Ectodermal cell (in vitro differentiated cells): ENCODE measurements around the gene KRTAP10-5. TPM values are rescaled to one million over a fixed set of nuclear protein-coding genes. Genes with fewer than 3 reads are reported as not detected.
"Not testable (repeated sequence)": the region's sequence is repeated elsewhere in the genome, so short reads cannot be mapped to it uniquely, and the experiment has no call there.

Experiments used
- H3K27ac ChIP-seq: 2 replicates; pipeline ENCODE4 v1.7.0; 2013; ENCODE audit warnings: mild to moderate bottlenecking, low read depth, low read length; ENCODE audit not compliant: insufficient read depth, poor library complexity, severe bottlenecking
- H3K27me3 ChIP-seq: 2 replicates; pipeline ENCODE4 v1.7.0; 2013; ENCODE audit warnings: mild to moderate bottlenecking, low read length; ENCODE audit not compliant: insufficient read depth, control insufficient read depth, poor library complexity, severe bottlenecking
- H3K36me3 ChIP-seq: one replicate; pipeline ENCODE4 v1.7.0; 2013; ENCODE audit warnings: low read length; ENCODE audit not compliant: control insufficient read depth, insufficient read depth
- H3K4me1 ChIP-seq: one replicate; pipeline ENCODE4 v1.7.0; 2013; ENCODE audit warnings: low read length; ENCODE audit not compliant: control insufficient read depth, insufficient read depth
- H3K4me3 ChIP-seq: 2 replicates; pipeline ENCODE4 v1.7.0; 2013; ENCODE audit warnings: low read depth, low read length, control low read depth; ENCODE audit not compliant: insufficient read depth
- H3K9me3 ChIP-seq: 2 replicates; pipeline ENCODE4 v1.7.0; 2013; ENCODE audit warnings: mild to moderate bottlenecking, low read length, moderate library complexity; ENCODE audit not compliant: control insufficient read depth
- WGBS, 2 experiments: methylation state at CpG; one replicate each; pipeline ENCODE4 v1.1.7; 2013; ENCODE audit warnings: missing lambda C conversion rate in 2 of 2; 5-methylcytosine and 5-hydroxymethylcytosine counted together
- polyA plus RNA-seq, 4 experiments: library from polyadenylated mRNA; stranded (reverse); fragments of 50-300 nt; gene quantifications; one replicate each; pipeline ENCODE4 v1.2.3, GENCODE V29; 2013

Gene KRTAP10-5, protein sequence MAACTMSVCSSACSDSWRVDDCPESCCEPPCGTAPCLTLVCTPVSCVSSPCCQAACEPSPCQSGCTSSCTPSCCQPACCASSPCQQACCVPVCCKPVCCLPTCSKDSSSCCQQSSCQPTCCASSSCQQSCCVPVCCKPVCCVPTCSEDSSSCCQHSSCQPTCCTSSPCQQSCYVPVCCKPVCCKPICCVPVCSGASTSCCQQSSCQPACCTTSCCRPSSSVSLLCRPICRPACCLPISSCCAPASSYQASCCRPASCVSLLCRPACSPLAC
- not detected for polyA plus RNA-seq (2013, experiment 1 of 4)
- polyA plus RNA-seq (2013, experiment 2 of 4), result not detected
- polyA plus RNA-seq (2013, experiment 3 of 4), result not detected
- polyA plus RNA-seq (2013, experiment 4 of 4), result not detected

DNA sequence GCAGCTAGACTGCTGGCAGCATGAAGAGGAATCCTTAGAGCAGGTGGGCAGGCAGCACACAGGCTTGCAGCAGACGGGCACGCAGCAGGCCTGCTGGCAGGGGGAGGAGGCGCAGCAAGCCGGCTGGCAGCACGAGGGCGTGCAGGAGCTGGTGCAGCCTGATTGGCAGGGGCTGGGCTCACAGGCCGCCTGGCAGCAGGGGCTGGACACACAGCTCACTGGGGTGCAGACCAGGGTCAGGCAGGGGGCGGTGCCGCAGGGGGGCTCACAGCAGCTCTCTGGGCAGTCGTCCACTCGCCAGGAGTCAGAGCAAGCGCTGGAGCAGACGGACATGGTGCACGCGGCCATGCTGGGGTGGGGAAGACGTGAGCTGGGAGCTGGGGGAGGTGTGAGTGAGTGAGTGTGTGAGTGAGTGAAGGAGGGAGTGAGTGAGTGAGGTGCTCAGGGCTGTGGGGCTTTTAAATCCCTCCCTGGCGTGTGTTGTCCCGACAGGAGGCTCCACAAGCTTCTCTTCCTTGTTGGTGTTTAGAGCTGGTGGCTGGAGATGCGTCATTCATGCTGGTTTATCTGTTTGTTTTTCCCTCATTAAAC is at the start of gene KRTAP10-5:
Gene KRTAP10-5 (minus strand): TSS at position 374 of the 591 bp plus-strand sequence. CDS start 26 bp downstream, at position 348.
- not testable (repeated sequence) for H3K36me3 ChIP-seq, H3K4me1 ChIP-seq, H3K9me3 ChIP-seq, H3K27ac ChIP-seq, H3K27me3 ChIP-seq, H3K4me3 ChIP-seq
- WGBS, 2 experiments, result 81 to 83% methylated on average over 19 of the region's 19 CpGs

DNA sequence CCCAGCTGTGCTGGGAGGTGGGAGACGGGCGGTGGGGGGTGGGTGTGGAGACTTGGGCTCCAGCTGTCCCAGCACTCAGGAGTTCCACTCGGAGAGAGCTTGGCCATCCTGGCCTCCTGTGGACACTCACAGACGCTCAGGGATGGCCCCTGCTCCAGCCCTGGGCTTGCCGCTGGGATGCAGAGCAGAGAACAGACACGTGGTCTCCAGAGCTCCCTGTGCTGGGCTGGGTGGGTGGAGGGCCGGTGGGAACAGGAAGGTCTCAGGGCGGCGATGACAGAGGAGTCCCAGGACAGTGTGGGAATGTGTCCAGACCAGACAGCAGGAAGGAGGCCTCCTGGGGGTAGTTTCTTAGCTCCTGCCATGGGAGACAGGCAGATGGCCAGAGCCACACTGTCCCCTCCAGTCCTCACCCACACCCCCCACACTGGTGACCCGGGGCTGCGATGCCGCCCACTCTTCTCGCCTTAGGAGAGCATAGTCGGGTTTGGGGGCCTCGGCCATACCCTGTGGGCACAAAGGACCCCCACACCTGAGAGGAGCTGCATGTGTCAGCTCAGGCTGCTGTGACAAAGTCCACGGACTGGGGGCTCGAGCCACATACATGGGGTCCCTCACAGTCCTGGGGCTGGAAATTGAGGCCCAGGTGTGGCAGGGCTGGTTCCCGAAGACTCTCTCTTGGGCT is 48.4 kb upstream of the KRTAP10-5 start:
- no peaks in the 10 kb centered on the region for H3K9me3 ChIP-seq
- peaks cover 8% of the 10 kb centered on the region for H3K4me1 ChIP-seq
- H3K27me3 ChIP-seq, result no peaks in the 10 kb centered on the region
- no peak overlapping the region for H3K27ac ChIP-seq
- 93 to 94% methylated on average over 18 of the region's 18 CpGs for WGBS, 2 experiments
- H3K4me3 ChIP-seq, result no peak overlapping the region
- H3K36me3 ChIP-seq, result no peaks in the 10 kb centered on the region

DNA sequence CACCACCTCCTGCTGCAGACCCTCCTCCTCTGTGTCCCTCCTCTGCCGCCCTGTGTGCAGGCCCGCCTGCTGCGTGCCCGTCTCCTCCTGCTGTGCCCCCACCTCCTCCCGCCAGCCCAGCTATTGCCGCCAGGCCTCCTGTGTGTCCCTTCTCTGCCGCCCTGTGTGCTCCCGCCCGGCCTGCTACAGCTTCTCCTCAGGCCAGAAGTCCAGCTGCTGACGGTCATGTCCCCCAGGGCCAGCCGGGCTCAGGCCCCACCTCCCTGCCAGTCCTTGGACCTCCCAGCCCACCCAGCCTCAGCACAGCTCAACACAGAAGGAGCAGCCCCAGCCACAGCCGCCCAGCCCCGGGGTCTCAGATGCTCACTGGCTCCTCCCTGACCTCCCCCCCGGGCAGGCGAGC is 47.4 kb upstream of the KRTAP10-5 start:
- H3K27ac ChIP-seq, H3K9me3 ChIP-seq, H3K36me3 ChIP-seq, H3K27me3 ChIP-seq, H3K4me1 ChIP-seq, H3K4me3 ChIP-seq: not testable (repeated sequence)
- 73 to 77% methylated on average over 15 of the region's 15 CpGs for WGBS, 2 experiments

DNA sequence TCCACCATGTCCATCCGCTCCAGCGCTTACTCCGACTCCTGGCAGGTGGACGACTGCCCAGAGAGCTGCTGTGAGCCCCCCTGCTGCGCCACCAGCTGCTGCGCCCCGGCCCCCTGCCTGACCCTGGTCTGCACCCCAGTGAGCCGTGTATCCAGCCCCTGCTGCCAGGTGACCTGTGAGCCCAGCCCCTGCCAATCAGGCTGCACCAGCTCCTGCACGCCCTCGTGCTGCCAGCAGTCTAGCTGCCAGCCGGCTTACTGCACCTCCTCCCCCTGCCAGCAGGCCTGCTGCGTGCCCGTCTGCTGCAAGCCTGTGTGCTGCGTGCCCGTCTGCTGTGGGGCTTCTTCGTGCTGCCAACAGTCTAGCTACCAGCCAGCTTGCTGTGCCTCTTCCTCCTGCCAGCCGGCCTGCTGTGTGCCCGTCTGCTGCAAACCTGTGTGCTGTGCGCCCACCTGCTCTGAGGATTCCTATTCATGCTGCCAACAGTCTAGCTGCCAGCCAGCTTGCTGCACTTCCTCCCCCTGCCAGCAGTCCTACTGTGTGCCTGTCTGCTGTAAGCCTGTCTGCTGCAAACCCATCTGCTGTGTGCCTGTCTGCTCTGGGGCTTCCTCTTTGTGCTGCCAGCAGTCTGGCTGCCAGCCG is 46.9 kb upstream of the KRTAP10-5 start:
- H3K36me3 ChIP-seq, H3K4me1 ChIP-seq, H3K27me3 ChIP-seq, H3K27ac ChIP-seq, H3K9me3 ChIP-seq, H3K4me3 ChIP-seq: not testable (repeated sequence)
- WGBS, 2 experiments, result 90% methylated on average over 20 of the region's 20 CpGs

DNA sequence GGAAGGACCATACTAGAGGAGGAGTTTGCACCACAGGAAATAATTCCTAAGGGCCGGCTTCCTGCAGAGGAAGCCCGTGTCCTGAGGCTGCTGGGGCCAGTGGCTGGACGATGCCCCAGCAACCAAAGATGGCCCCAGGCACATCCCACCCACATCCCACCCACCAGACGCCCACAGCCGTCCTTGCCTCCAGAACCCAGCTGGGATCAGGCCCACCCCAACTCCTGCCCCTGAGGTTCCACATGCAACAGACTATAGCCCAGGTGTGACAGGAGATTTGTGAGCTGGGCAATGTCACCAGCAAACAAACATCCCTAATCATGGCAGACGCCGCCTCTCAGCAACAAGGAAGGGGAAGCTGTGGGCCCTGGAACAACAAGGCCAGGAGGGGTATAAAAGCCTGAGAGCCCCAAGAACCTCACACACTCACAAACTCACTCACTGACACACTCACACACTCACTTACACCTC is 46.3 kb upstream of the KRTAP10-5 start, which contains the start of gene KRTAP10-9:
Gene KRTAP10-9 (plus strand): TSS at position 421 of the 471 bp plus-strand sequence. CDS start 79 bp downstream, outside the sequence.
- WGBS, 2 experiments, result 80 to 88% methylated on average over 7 of the region's 7 CpGs

DNA sequence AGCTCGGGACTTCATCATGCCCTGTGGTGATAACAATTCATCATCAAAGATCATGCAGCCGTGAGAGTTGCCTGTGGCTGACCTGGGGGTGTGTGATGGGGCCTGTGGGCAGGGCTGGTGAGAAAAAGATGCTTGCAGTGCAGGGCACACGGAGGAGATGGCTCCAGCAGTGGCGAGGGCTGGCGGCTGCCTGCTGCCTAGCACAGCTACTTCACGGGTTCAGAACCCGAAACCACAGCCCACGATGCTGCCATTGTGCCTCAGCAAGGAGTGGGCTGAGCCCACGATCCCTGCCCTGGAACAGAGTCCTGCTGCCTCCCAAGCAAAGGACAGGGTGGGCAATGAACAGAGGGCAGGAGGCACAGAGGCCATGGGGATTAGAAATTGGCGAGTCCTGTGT is 45.9 kb upstream of the KRTAP10-5 start:
- no peaks in the 10 kb centered on the region for H3K9me3 ChIP-seq
- no peaks in the 10 kb centered on the region for H3K27me3 ChIP-seq
- no peak overlapping the region for H3K4me3 ChIP-seq
- 91 to 93% methylated on average over 10 of the region's 10 CpGs for WGBS, 2 experiments
- peaks cover 8% of the 10 kb centered on the region for H3K4me1 ChIP-seq
- H3K36me3 ChIP-seq, result no peaks in the 10 kb centered on the region
- H3K27ac ChIP-seq, result no peak overlapping the region

More for the DNA sequence above, 46.3 kb upstream of the KRTAP10-5 start, which contains the start of gene KRTAP10-9:
- no peaks in the 10 kb centered on the region for H3K9me3 ChIP-seq
- no peaks in the 10 kb centered on the region for H3K36me3 ChIP-seq
- H3K4me1 ChIP-seq, result peaks cover 8% of the 10 kb centered on the region
- H3K4me3 ChIP-seq, result no peak within 1 kb of the TSS
- H3K27me3 ChIP-seq, result no peaks in the 10 kb centered on the region
- H3K27ac ChIP-seq, result no peak within 1 kb of the TSS

DNA sequence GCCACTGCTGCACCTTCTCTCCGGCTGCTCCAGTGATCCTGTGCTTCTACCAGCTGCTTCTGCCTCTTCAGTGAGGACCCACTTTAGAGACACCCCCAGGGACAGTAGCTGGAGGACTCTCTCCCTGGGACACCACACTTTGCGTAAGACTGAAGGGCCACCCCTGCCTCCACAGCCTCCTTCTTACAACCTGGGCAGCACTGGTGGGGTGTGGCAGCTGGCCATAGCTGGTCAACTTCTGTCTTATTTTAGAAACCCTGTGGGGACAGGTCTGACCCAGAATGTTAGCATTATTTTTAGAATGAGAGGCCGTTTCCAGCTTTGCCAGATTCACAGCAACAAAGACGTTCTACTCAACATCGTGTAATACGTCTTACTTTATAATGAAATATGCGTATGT is 45.4 kb upstream of the KRTAP10-5 start:
- no peaks in the 10 kb centered on the region for H3K27me3 ChIP-seq
- no peak overlapping the region for H3K4me3 ChIP-seq
- H3K9me3 ChIP-seq, result no peaks in the 10 kb centered on the region
- no peaks in the 10 kb centered on the region for H3K36me3 ChIP-seq
- H3K27ac ChIP-seq, result no peak overlapping the region
- 94 to 95% methylated on average over 5 to 7 of the region's 7 CpGs for WGBS, 2 experiments
- peaks cover 8% of the 10 kb centered on the region for H3K4me1 ChIP-seq

DNA sequence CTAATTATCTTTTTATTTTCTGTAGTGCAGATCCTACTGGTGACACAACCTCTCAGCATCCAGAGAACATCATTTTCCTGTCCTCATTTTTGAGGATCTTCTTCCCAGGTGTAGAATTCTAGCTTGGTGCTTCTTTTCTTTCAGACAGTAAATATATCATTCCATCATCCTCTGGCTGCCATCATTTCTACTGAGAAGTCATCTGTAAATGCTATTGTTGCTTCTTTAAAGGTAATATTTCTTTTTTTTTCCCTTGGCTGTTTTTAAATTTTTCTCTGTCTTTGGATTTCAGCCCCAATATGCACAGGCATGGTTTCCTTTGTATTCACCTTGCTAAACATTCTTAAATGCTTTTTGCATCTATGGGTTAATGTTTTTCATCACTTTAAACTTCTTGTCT is 43.2 kb upstream of the KRTAP10-5 start:
- no peak overlapping the region for H3K27ac ChIP-seq
- peaks cover 8% of the 10 kb centered on the region for H3K4me1 ChIP-seq
- H3K36me3 ChIP-seq, result no peaks in the 10 kb centered on the region
- H3K4me3 ChIP-seq, result no peak overlapping the region
- H3K27me3 ChIP-seq, result no peaks in the 10 kb centered on the region
- no peaks in the 10 kb centered on the region for H3K9me3 ChIP-seq

DNA sequence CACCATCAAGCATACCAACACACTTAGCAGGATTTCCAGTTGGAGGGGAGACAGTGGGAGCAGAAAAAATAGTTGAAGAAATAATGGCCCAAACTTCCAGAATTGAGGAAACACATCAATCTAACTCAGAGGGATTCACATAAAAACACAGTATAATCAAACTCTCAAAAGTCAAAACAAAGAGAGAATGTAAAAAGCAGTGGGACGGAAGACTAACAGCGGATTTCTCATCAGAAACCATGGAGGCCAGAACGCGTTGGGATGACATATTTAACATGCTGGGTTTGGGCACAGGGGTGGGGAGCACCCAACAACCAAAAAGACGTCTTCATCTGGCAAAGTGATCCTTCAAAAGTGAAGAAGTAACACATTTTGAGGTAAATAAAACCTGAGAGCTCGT is 39.5 kb upstream of the KRTAP10-5 start:
- no peaks in the 10 kb centered on the region for H3K27me3 ChIP-seq
- no peaks in the 10 kb centered on the region for H3K9me3 ChIP-seq
- H3K27ac ChIP-seq, result no peak overlapping the region
- no peaks in the 10 kb centered on the region for H3K4me1 ChIP-seq
- H3K4me3 ChIP-seq, result no peak overlapping the region
- 92 to 93% methylated on average over 6 of the region's 6 CpGs for WGBS, 2 experiments
- no peaks in the 10 kb centered on the region for H3K36me3 ChIP-seq

DNA sequence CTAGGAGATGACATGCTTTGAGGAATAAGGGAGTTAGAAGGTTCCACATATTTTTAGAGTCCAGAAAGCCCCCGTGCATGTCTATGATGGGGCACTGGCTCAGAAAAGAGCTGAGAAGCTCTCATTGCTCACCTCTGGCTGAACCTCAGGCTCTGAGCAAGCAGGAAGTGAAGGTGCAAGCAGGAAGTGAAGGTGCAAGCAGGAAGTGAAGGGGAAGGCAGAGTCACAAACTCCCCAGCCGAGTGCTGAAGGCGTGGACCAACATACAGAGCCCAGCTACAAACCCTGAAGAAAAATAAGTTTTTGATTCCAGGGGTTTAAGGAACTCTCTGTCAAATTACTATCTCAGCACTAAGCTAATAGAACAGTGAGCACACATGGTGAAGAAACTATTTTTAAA is 38.5 kb upstream of the KRTAP10-5 start:
- 90 to 96% methylated on average over 3 of the region's 3 CpGs for WGBS, 2 experiments
- H3K4me1 ChIP-seq, result no peaks in the 10 kb centered on the region
- H3K27me3 ChIP-seq, result no peaks in the 10 kb centered on the region
- H3K9me3 ChIP-seq, result no peaks in the 10 kb centered on the region
- H3K4me3 ChIP-seq, result no peak overlapping the region
- H3K27ac ChIP-seq, result no peak overlapping the region
- H3K36me3 ChIP-seq, result no peaks in the 10 kb centered on the region
